ENCODE measurements around the gene SIRT1. TPM values are rescaled to one million over a fixed set of nuclear protein-coding genes. Genes with fewer than 3 reads are reported as not detected.

SIRT1 gene
- total RNA-seq, 1 experiment from 2014 or later = 51.3 TPM

- TF ChIP-seq USF2 (CRISPR knock-in tag; IDR thresholded peaks at IDR 0.05) (peak; percentile 99), ZNF671 (CRISPR knock-in tag; IDR thresholded peaks at IDR 0.05) (no peak), ETV6 (CRISPR knock-in tag; IDR thresholded peaks at IDR 0.05) (peak; percentile 69), ARID4B (CRISPR knock-in tag; IDR thresholded peaks at IDR 0.05; ENCODE audit: borderline replicate concordance) (peak; percentile 61; the same call in 1 of the 2 replicates), ZBTB21 (CRISPR knock-in tag; IDR thresholded peaks at IDR 0.05; ENCODE audit: borderline replicate concordance) (peak; percentile 89), ATF6 (CRISPR knock-in tag; IDR thresholded peaks at IDR 0.05) (no peak), KAT7 (CRISPR knock-in tag; IDR thresholded peaks at IDR 0.05; ENCODE audit: borderline replicate concordance) (no peak), ZNF532 (CRISPR knock-in tag; IDR thresholded peaks at IDR 0.05; ENCODE audit: borderline replicate concordance) (no peak), FOXP4 (CRISPR knock-in tag; IDR thresholded peaks at IDR 0.05) (peak; percentile 80), SP1 (CRISPR knock-in tag; conservative IDR thresholded peaks at IDR 0.05) (peak; percentile 86), MAX (CRISPR knock-in tag; IDR thresholded peaks at IDR 0.05) (peak; percentile 97), PRDM15 (CRISPR knock-in tag; IDR thresholded peaks at IDR 0.05) (no peak), SMAD3 (CRISPR knock-in tag; IDR thresholded peaks at IDR 0.05; ENCODE audit: borderline replicate concordance) (0 out of 2 replicates have a peak, but pooled peaks have one; percentile 45), CBFB (CRISPR knock-in tag; IDR thresholded peaks at IDR 0.05; ENCODE audit: low read depth) (peak; percentile 47; the same call in 1 of the 2 replicates), E2F5 (CRISPR knock-in tag; IDR thresholded peaks at IDR 0.05) (peak; percentile 91)
These were observed at the start of gene SIRT1 (continued) for GRCh38 chr10:67884313-67884841.

Measured in WTC11 (cell line).